ENCODE results near the gene NOXO1. TPM values are rescaled to one million over a fixed set of nuclear protein-coding genes. Genes with fewer than 3 reads are reported as not detected.

Gene NOXO1
- total and polyA plus RNA-seq, 2 donors (not counting 3 experiments of a cell fraction or from before 2014, with no cell fraction given): 0.37 to 0.60 TPM

GRCh38 chr16:2027024-2028010, 46.0 kb upstream of the NOXO1 start:
- Histone ChIP-seq H3K27me3 (ENCODE audit: control insufficient read depth in 2 of 2, insufficient read depth in 2 of 2, low read length in 2 of 2) (no peaks in the 10 kb centered on the region), H3K4me1 (ENCODE audit: control insufficient read depth, extremely low read depth, insufficient read depth, low read length) (peaks cover 33% of the 10 kb centered on the region), H3K79me2 (ENCODE audit: control insufficient read depth, insufficient read depth, low read length) (peaks cover 15% of the 10 kb centered on the region), H4K20me1 (replicated peaks; ENCODE audit: control insufficient read depth, extremely low read depth, insufficient read depth, low read length) (no peaks in the 10 kb centered on the region), H2AFZ (ENCODE audit: low read depth, low read length) (no peak overlapping the region), H3K27ac (ENCODE audit: insufficient read depth, low read depth, low read length) (no peak overlapping the region), H3K36me3 (ENCODE audit: control insufficient read depth in 2 of 2, extremely low read depth in 1 of 2, insufficient read depth in 2 of 2, low read length in 2 of 2) (no peaks in the 10 kb centered on the region), H3K4me3 (replicated peaks in 1 of 3; ENCODE audit: insufficient read depth in 1 of 3, low read depth in 1 of 3, low read length in 3 of 3) (peak overlapping the region; percentile 2 to 54 (median 20)), H3K4me2 (ENCODE audit: insufficient read depth, low read length) (peak overlapping the region; percentile 16), H3K9me1 (replicated peaks; ENCODE audit: control insufficient read depth, extremely low read depth, insufficient read depth, low read length) (no peaks in the 10 kb centered on the region), H3K9ac (replicated peaks; ENCODE audit: extremely low read depth, insufficient read depth, low read length) (peak overlapping the region; percentile 44), H3K9me3 (replicated peaks; ENCODE audit: control insufficient read depth, insufficient read depth, low read length) (no peaks in the 10 kb centered on the region)
- ChIA-PET CTCF (interaction anchor here (0.7 to 2.0 kb wide), 8 partner anchors 17 to 453 kb away, joined by 3 to 18 read pairs (median 4); partner anchors contain the start of genes NTHL1 and TSC2), POLR2A (interaction anchor here (0.6 to 1.5 kb wide), 2 partner anchors 128 to 289 kb away, joined by 6 read pairs; partner anchors contain the start of gene TRAF7)
- dilution Hi-C loops (cut with MboI; ENCODE audit: extremely low pct_ligation_motif_present, low sequenced_read_pairs): loop anchor here (25.0 kb wide), 1 partner anchor 135 kb away; the partner anchor contains the start of gene TRAF7
- FAIRE-seq (peak; percentile 68), DNase-seq (ENCODE audit: low read depth, low spot score) (peak; percentile 57)
- no TSS peak for BruUV-seq (replicated peaks)
- intact Hi-C loops (cut with micrococcal nuclease): no loop called here
- TF ChIP-seq GATA2 (IDR thresholded peaks at IDR 0.05; ENCODE audit: insufficient read depth, insufficient read length, low read depth, low read length): no peak
- TF ChIP-seq MAX (IDR thresholded peaks at IDR 0.05; ENCODE audit: insufficient read depth, insufficient read length): no peak
- no peak for TF ChIP-seq CTCF (IDR thresholded peaks at IDR 0.05; ENCODE audit: extremely low read depth in 1 of 2, insufficient read depth in 1 of 2, low read depth in 1 of 2, low read length in 2 of 2)
- TF ChIP-seq MYC (IDR thresholded peaks at IDR 0.05; ENCODE audit: low read depth, low read length): no peak
- no peak for TF ChIP-seq POLR2AphosphoS5 (IDR thresholded peaks at IDR 0.05; ENCODE audit: insufficient read depth, low read depth, low read length)
- no peak for TF ChIP-seq EZH2 (IDR thresholded peaks at IDR 0.05; ENCODE audit: borderline replicate concordance, low read depth, low read length, severe bottlenecking)
- no peak for TF ChIP-seq FOS (IDR thresholded peaks at IDR 0.05; ENCODE audit: borderline replicate concordance, insufficient read depth, low read length)
- TF ChIP-seq POLR2A (IDR thresholded peaks at IDR 0.05; ENCODE audit: low read depth, low read length): no peak
- TF ChIP-seq JUN (IDR thresholded peaks at IDR 0.05; ENCODE audit: borderline replicate concordance, insufficient read depth, insufficient read length, low read depth): no peak

Data from endothelial cell of umbilical vein (primary cell).